T-helper 1 cell treated with Interleukin-12 subunit alpha and Interleukin-12 subunit beta and Interleukin-4 antibody, amounts not matched to agents 30 μg/mL and 1 μg/mL, for 36 hours (primary cell): ENCODE measurements around the gene ADGRL4.

Experiments used
- H3K27ac Mint-ChIP-seq: one replicate; pipeline ENCODE4 v1.8.0; 2021; ENCODE audit warnings: mild to moderate bottlenecking, mixed read lengths
- H3K27me3 Mint-ChIP-seq: one replicate; pipeline ENCODE4 v1.8.0; 2021; ENCODE audit warnings: low read depth, mixed read lengths
- H3K36me3 Mint-ChIP-seq: one replicate; pipeline ENCODE4 v1.8.0; 2021; ENCODE audit warnings: low read depth, mixed read lengths
- H3K4me1 Mint-ChIP-seq: one replicate; pipeline ENCODE4 v1.8.0; 2021; ENCODE audit warnings: low read depth, mixed read lengths
- H3K4me3 Mint-ChIP-seq: one replicate; pipeline ENCODE4 v1.8.0; 2021; ENCODE audit warnings: mild to moderate bottlenecking, moderate library complexity, mixed read lengths
- H3K9me3 Mint-ChIP-seq: one replicate; pipeline ENCODE4 v1.8.0; 2021; ENCODE audit warnings: mixed read lengths

Gene ADGRL4

GRCh38 chr1:79006564-79006963, at the start of gene ADGRL4:
TSS of gene ADGRL4 (minus strand) at chr1:79006730. CDS start at chr1:79006654, 76 bp downstream.
- peaks cover 7% of the 10 kb centered on the region for H3K9me3 Mint-ChIP-seq
- no peak within 1 kb of the TSS for H3K4me3 Mint-ChIP-seq
- H3K27ac Mint-ChIP-seq = no peak within 1 kb of the TSS
- no peaks in the 10 kb centered on the region for H3K4me1 Mint-ChIP-seq
- H3K36me3 Mint-ChIP-seq = no peaks in the 10 kb centered on the region
- H3K27me3 Mint-ChIP-seq = peaks cover 7% of the 10 kb centered on the region

- Mint-ChIP-seq H3K4me1 (no peaks in the 10 kb centered on the region), H3K27me3 (no peaks in the 10 kb centered on the region), H3K9me3 (peaks cover 33% of the 10 kb centered on the region), H3K4me3 (no peak overlapping the region), H3K36me3 (no peaks in the 10 kb centered on the region), H3K27ac (no peak overlapping the region)
Observed at GRCh38 chr1:79055856-79056255, 49.3 kb upstream of the ADGRL4 start.

GRCh38 chr1:79052829-79053449, 46.4 kb upstream of the ADGRL4 start:
- Mint-ChIP-seq H3K27me3 (no peaks in the 10 kb centered on the region), H3K36me3 (no peaks in the 10 kb centered on the region), H3K4me3 (peak overlapping the region; percentile 69), H3K9me3 (peaks cover 20% of the 10 kb centered on the region), H3K4me1 (no peaks in the 10 kb centered on the region), H3K27ac (peak overlapping the region; percentile 46)

GRCh38 chr1:79044974-79045650, 38.6 kb upstream of the ADGRL4 start:
- Mint-ChIP-seq H3K27me3 (no peaks in the 10 kb centered on the region), H3K9me3 (no peaks in the 10 kb centered on the region), H3K36me3 (no peaks in the 10 kb centered on the region), H3K4me3 (no peak overlapping the region), H3K4me1 (peaks cover 8% of the 10 kb centered on the region), H3K27ac (no peak overlapping the region)

GRCh38 chr1:79043506-79043905, 37.0 kb upstream of the ADGRL4 start:
- no peaks in the 10 kb centered on the region for H3K27me3 Mint-ChIP-seq
- peaks cover 8% of the 10 kb centered on the region for H3K4me1 Mint-ChIP-seq
- H3K36me3 Mint-ChIP-seq = no peaks in the 10 kb centered on the region
- H3K9me3 Mint-ChIP-seq = peaks cover 5% of the 10 kb centered on the region
- H3K4me3 Mint-ChIP-seq = no peak overlapping the region
- H3K27ac Mint-ChIP-seq = no peak overlapping the region

- H3K9me3 Mint-ChIP-seq = peaks cover 14% of the 10 kb centered on the region
- no peaks in the 10 kb centered on the region for H3K27me3 Mint-ChIP-seq
Observed at GRCh38 chr1:79042539-79042938, 36.0 kb upstream of the ADGRL4 start.

GRCh38 chr1:79042117-79042516, 35.6 kb upstream of the ADGRL4 start:
- Mint-ChIP-seq H3K36me3 (no peaks in the 10 kb centered on the region), H3K4me3 (no peak overlapping the region), H3K9me3 (peaks cover 18% of the 10 kb centered on the region), H3K4me1 (peaks cover 8% of the 10 kb centered on the region), H3K27ac (no peak overlapping the region), H3K27me3 (no peaks in the 10 kb centered on the region)

More at GRCh38 chr1:79042539-79042938, 36.0 kb upstream of the ADGRL4 start:
- Mint-ChIP-seq H3K36me3 (no peaks in the 10 kb centered on the region), H3K4me1 (peaks cover 8% of the 10 kb centered on the region), H3K27ac (no peak overlapping the region), H3K4me3 (no peak overlapping the region)

GRCh38 chr1:79041666-79042065, 35.1 kb upstream of the ADGRL4 start:
- no peak overlapping the region for H3K4me3 Mint-ChIP-seq
- H3K27me3 Mint-ChIP-seq = no peaks in the 10 kb centered on the region
- no peaks in the 10 kb centered on the region for H3K36me3 Mint-ChIP-seq
- peaks cover 21% of the 10 kb centered on the region for H3K9me3 Mint-ChIP-seq
- H3K27ac Mint-ChIP-seq = no peak overlapping the region
- peaks cover 8% of the 10 kb centered on the region for H3K4me1 Mint-ChIP-seq

- Mint-ChIP-seq H3K9me3 (peaks cover 30% of the 10 kb centered on the region), H3K4me1 (peaks cover 8% of the 10 kb centered on the region), H3K27me3 (no peaks in the 10 kb centered on the region), H3K36me3 (no peaks in the 10 kb centered on the region), H3K4me3 (peak overlapping the region; percentile 82), H3K27ac (peak overlapping the region; percentile 82)
Observed at GRCh38 chr1:79040424-79041082, 34.0 kb upstream of the ADGRL4 start.

GRCh38 chr1:79037085-79037484, 30.6 kb upstream of the ADGRL4 start:
- Mint-ChIP-seq H3K27me3 (no peaks in the 10 kb centered on the region), H3K4me1 (peaks cover 8% of the 10 kb centered on the region)

GRCh38 chr1:79012500-79012899, 6.0 kb upstream of the ADGRL4 start:
- Mint-ChIP-seq H3K27ac (no peak overlapping the region), H3K36me3 (no peaks in the 10 kb centered on the region), H3K4me3 (no peak overlapping the region), H3K27me3 (no peaks in the 10 kb centered on the region), H3K9me3 (peaks cover 7% of the 10 kb centered on the region), H3K4me1 (no peaks in the 10 kb centered on the region)

More at GRCh38 chr1:79037085-79037484, 30.6 kb upstream of the ADGRL4 start:
- Mint-ChIP-seq H3K9me3 (peaks cover 30% of the 10 kb centered on the region), H3K36me3 (no peaks in the 10 kb centered on the region), H3K4me3 (no peak overlapping the region), H3K27ac (no peak overlapping the region)

GRCh38 chr1:79010589-79010988, 4.1 kb upstream of the ADGRL4 start:
- H3K36me3 Mint-ChIP-seq = no peaks in the 10 kb centered on the region
- H3K9me3 Mint-ChIP-seq = peaks cover 7% of the 10 kb centered on the region

GRCh38 chr1:79005945-79006344, 585 bp downstream of the ADGRL4 start:
- Mint-ChIP-seq H3K9me3 (peaks cover 7% of the 10 kb centered on the region), H3K27ac (no peak overlapping the region), H3K4me1 (no peaks in the 10 kb centered on the region), H3K4me3 (no peak overlapping the region), H3K36me3 (no peaks in the 10 kb centered on the region), H3K27me3 (peaks cover 7% of the 10 kb centered on the region)

More at GRCh38 chr1:79010589-79010988, 4.1 kb upstream of the ADGRL4 start:
- Mint-ChIP-seq H3K27me3 (peaks cover 7% of the 10 kb centered on the region), H3K4me3 (no peak overlapping the region), H3K4me1 (no peaks in the 10 kb centered on the region), H3K27ac (no peak overlapping the region)

- Mint-ChIP-seq H3K27me3 (peaks cover 7% of the 10 kb centered on the region), H3K4me3 (no peak overlapping the region), H3K9me3 (peaks cover 7% of the 10 kb centered on the region), H3K4me1 (no peaks in the 10 kb centered on the region), H3K27ac (no peak overlapping the region), H3K36me3 (no peaks in the 10 kb centered on the region)
Observed at GRCh38 chr1:79004916-79005315, 1.6 kb downstream of the ADGRL4 start.

- Mint-ChIP-seq H3K4me1 (no peaks in the 10 kb centered on the region), H3K27ac (no peak overlapping the region), H3K36me3 (no peaks in the 10 kb centered on the region), H3K9me3 (no peaks in the 10 kb centered on the region), H3K27me3 (no peaks in the 10 kb centered on the region), H3K4me3 (no peak overlapping the region)
Observed at GRCh38 chr1:78996791-78997190, 9.7 kb downstream of the ADGRL4 start.
